IMR-90 (cell line): ENCODE results near the gene DNAJC30. TPM values are rescaled to one million over a fixed set of nuclear protein-coding genes. Genes with fewer than 3 reads are reported as not detected.

ENCODE experiments used
- ATAC-seq: fragments of 200-7000 bp; cut with Tn5 transposase; 2 replicates; pipeline ENCODE4 v1.9.1; 2020; ENCODE audit warnings: low read depth, mild to moderate bottlenecking, moderate library complexity
- BruUV-seq: library from RNA; stranded (reverse); fragments of 400-500 nt; replicated peaks from 2 replicates; lab custom pipeline; 2021; lab: Mats Ljungman, UMichigan
- CTCF ChIA-PET: fragments of 300-600 bp; formaldehyde crosslinking; extraction: SDS; loops from one replicate; lab custom pipeline; 2021; ENCODE audit warnings: antibody characterized with exemption; lab: Yijun Ruan, JAX
- POLR2A ChIA-PET: fragments of 300-600 bp; sonication (Branson Sonifier 250); formaldehyde crosslinking; loops from one replicate; lab custom pipeline; 2022; ENCODE audit warnings: antibody characterized with exemption; ENCODE audit not compliant: unreplicated experiment; lab: Charles Lee
- DNase-seq: peaks from one replicate; pipeline ENCODE4 v3.0.0; 2013
- H2AFZ ChIP-seq: replicated peaks from 2 replicates; pipeline ENCODE3; 2013; ENCODE audit warnings: low read length, mild to moderate bottlenecking; ENCODE audit not compliant: poor library complexity
- H2AK5ac ChIP-seq: 2 replicates; pipeline ENCODE4 v1.6.1; 2013; ENCODE audit warnings: low read depth, low read length, inconsistent platforms
- H2AK9ac ChIP-seq: replicated peaks from 2 replicates; pipeline ENCODE3; 2013; ENCODE audit warnings: mild to moderate bottlenecking, low read depth, low read length, moderate library complexity; ENCODE audit not compliant: poor library complexity
- H2BK120ac ChIP-seq: 2 replicates; pipeline ENCODE4 v1.6.1; 2013; ENCODE audit warnings: low read depth, low read length, inconsistent platforms
- H2BK15ac ChIP-seq: 3 replicates; pipeline ENCODE4 v1.6.1; 2013; ENCODE audit warnings: low read depth, low read length, inconsistent platforms
- H2BK20ac ChIP-seq: 2 replicates; pipeline ENCODE4 v1.6.1; 2013; ENCODE audit warnings: low read depth, mild to moderate bottlenecking, inconsistent platforms, low read length, moderate library complexity
- H2BK5ac ChIP-seq: 2 replicates; pipeline ENCODE4 v1.6.1; 2013; ENCODE audit warnings: mild to moderate bottlenecking, low read depth, low read length, inconsistent platforms; ENCODE audit not compliant: poor library complexity, severe bottlenecking
- H3K14ac ChIP-seq: replicated peaks from 2 replicates; pipeline ENCODE4 v1.6.1; 2013; ENCODE audit warnings: low read depth, low read length, inconsistent platforms
- H3K18ac ChIP-seq: 2 replicates; pipeline ENCODE4 v1.6.1; 2013; ENCODE audit warnings: low read depth, low read length, control low read depth
- H3K23ac ChIP-seq: 2 replicates; pipeline ENCODE4 v1.6.1; 2013; ENCODE audit warnings: low read depth, low read length, inconsistent platforms
- H3K27ac ChIP-seq: 2 replicates; pipeline ENCODE4 v1.5.1; 2013; ENCODE audit warnings: mild to moderate bottlenecking, control low read depth, low read length; ENCODE audit not compliant: insufficient read depth
- H3K27me3 ChIP-seq: 2 replicates; pipeline ENCODE4 v1.6.1; 2013; ENCODE audit warnings: low read length; ENCODE audit not compliant: control insufficient read depth, insufficient read depth
- H3K36me3 ChIP-seq: 2 replicates; pipeline ENCODE4 v1.6.1; 2013; ENCODE audit warnings: low read length, mixed read lengths; ENCODE audit not compliant: control insufficient read depth, insufficient read depth
- H3K4ac ChIP-seq: 2 replicates; pipeline ENCODE4 v1.6.1; 2013; ENCODE audit warnings: low read depth, low read length, inconsistent platforms
- H3K4me1 ChIP-seq: 2 replicates; pipeline ENCODE4 v1.6.1; 2013; ENCODE audit warnings: low read length, mixed read lengths; ENCODE audit not compliant: control insufficient read depth, insufficient read depth
- H3K4me2 ChIP-seq: 2 replicates; pipeline ENCODE4 v1.6.1; 2013; ENCODE audit warnings: low read depth, mild to moderate bottlenecking, control low read depth, low read length, moderate library complexity
- H3K4me3 ChIP-seq: 2 replicates; pipeline ENCODE4 v1.5.1; 2013; ENCODE audit warnings: low read depth, mild to moderate bottlenecking, control low read depth, low read length, moderate library complexity; ENCODE audit not compliant: insufficient read depth
- H3K56ac ChIP-seq: 2 replicates; pipeline ENCODE4 v1.6.1; 2013; ENCODE audit warnings: low read length, inconsistent platforms; ENCODE audit not compliant: insufficient read depth; ENCODE audit errors: extremely low read depth
- H3K79me1 ChIP-seq, 2 experiments: 2 replicates each; pipeline ENCODE4 v1.6.1; 2013; ENCODE audit warnings: low read length in 2 of 2, inconsistent platforms in 1 of 2, low read depth in 1 of 2
- H3K9ac ChIP-seq: 2 replicates; pipeline ENCODE4 v1.6.1; 2013; ENCODE audit warnings: low read depth, low read length, control low read depth
- H3K9me1 ChIP-seq: 2 replicates; pipeline ENCODE4 v1.6.1; 2013; ENCODE audit warnings: low read length, inconsistent platforms; ENCODE audit not compliant: insufficient read depth
- H3K9me3 ChIP-seq: 2 replicates; pipeline ENCODE4 v1.6.1; 2013; ENCODE audit warnings: low read length; ENCODE audit not compliant: control insufficient read depth, insufficient read depth
- H4K20me1 ChIP-seq: 2 replicates; pipeline ENCODE4 v1.6.1; 2013; ENCODE audit warnings: low read length, inconsistent platforms; ENCODE audit not compliant: insufficient read depth
- H4K5ac ChIP-seq: 2 replicates; pipeline ENCODE4 v1.6.1; 2013; ENCODE audit warnings: mild to moderate bottlenecking, low read depth, low read length, control low read depth
- H4K8ac ChIP-seq, 2 experiments: 2 replicates each; pipeline ENCODE4 v1.6.1; 2013; ENCODE audit warnings: low read depth in 2 of 2, low read length in 2 of 2, control low read depth in 1 of 2, inconsistent platforms in 1 of 2
- H4K91ac ChIP-seq: 2 replicates; pipeline ENCODE4 v1.6.1; 2013; ENCODE audit warnings: low read depth, low read length, inconsistent platforms; ENCODE audit not compliant: insufficient read depth
- CEBPB ChIP-seq: IDR thresholded peaks from 2 replicates; pipeline ENCODE4 v1.6.1; 2012; ENCODE audit warnings: low read depth, low read length, improper control_type of control experiment
- RAD21 ChIP-seq: IDR thresholded peaks from 2 replicates; pipeline ENCODE4 v1.6.1; 2012; ENCODE audit warnings: low read length, improper control_type of control experiment
- SMC3 ChIP-seq: fragments of 150-350 bp; IDR thresholded peaks from 2 replicates; pipeline ENCODE4 v1.6.1; 2016; ENCODE audit warnings: low read depth, mild to moderate bottlenecking, antibody characterized with exemption, low read length, moderate library complexity
- WGBS, 2 experiments: methylation state at CpG; one replicate each; pipeline versions ENCODE4 v1.1.5 to v1.1.7; 2013; ENCODE audit warnings: missing lambda C conversion rate in 2 of 2; ENCODE audit not compliant: insufficient read length in 1 of 2; ENCODE audit errors: extremely low coverage in 2 of 2; 5-methylcytosine and 5-hydroxymethylcytosine counted together
- dilution Hi-C: fragments of 300-500 bp; cut with HindIII; formaldehyde crosslinking; loops from one replicate; pipeline ENCODE4 v1.14.3; 2018; ENCODE audit warnings: low sequenced_read_pairs; ENCODE audit not compliant: unreplicated experiment
- in situ Hi-C: fragments of 300-500 bp; cut with MboI; formaldehyde crosslinking; loops from 3 replicates; pipeline ENCODE4 v1.14.3; 2019; ENCODE audit warnings: low sequenced_read_pairs, inconsistent platforms, mixed read lengths
- intact Hi-C: fragments of 100-400 bp; cut with micrococcal nuclease; formaldehyde crosslinking; loops from 2 replicates; pipeline ENCODE4 v1.10.0; 2022
- polyA plus RNA-seq, 3 experiments: library from polyadenylated mRNA; depleted of rRNA; stranded (reverse); fragments of >200 nt; gene quantifications; 2 replicates each; pipeline ENCODE4 v1.2.3, GENCODE V29; 2012; ENCODE audit warnings: low replicate concordance in 1 of 3
- total RNA-seq: library from RNA; depleted of rRNA; stranded (reverse); fragments of >200 nt; gene quantifications from 2 replicates; pipeline ENCODE4 v1.2.3, GENCODE V29; 2012

The DNAJC30 gene
- total and polyA plus RNA-seq, 2 of the 4 experiments (the other 2 are of a cell fraction), result 1.6 to 9.0 TPM

DNA sequence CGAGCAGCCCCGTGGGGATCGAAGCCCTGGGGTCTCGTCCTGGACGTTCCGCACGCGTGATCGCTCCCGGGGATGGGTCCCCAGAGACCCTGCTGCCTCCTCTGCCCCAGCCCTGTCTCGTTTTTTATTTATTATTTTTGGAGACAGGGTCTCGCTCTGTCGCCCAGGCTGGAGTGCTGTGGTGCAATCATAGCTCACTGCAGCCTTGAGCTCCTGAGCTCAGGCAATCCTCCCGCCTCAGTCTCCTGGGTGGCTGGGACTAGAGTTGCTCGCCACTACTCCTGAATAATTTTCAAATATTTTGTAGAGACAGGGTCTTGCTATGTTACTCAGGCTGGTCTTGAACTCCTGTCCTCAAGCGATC lies 36.5 kb upstream of the DNAJC30 start:
- 0 out of 2 replicates have a peak overlapping the region, but pooled peaks have one; percentile 49 for H3K9ac ChIP-seq
- no peak overlapping the region for H2BK5ac ChIP-seq
- H2AK5ac ChIP-seq, result no peak overlapping the region
- BruUV-seq, result no TSS peak
- no peak overlapping the region; a peak in 1 of 4 replicates for H4K8ac ChIP-seq
- H3K18ac ChIP-seq, result no peak overlapping the region
- H2BK120ac ChIP-seq, result no peak overlapping the region
- peaks cover 37% of the 10 kb centered on the region for H4K20me1 ChIP-seq
- ChIA-PET POLR2A (no interaction called here), CTCF (no interaction called here)
- H3K9me3 ChIP-seq, result no peaks in the 10 kb centered on the region
- H4K91ac ChIP-seq, result no peak overlapping the region
- H2AK9ac ChIP-seq, result no peak overlapping the region
- no peaks in the 10 kb centered on the region for H3K27me3 ChIP-seq
- H3K9me1 ChIP-seq, result peaks cover 17% of the 10 kb centered on the region
- peak overlapping the region; percentile 85 for H2AFZ ChIP-seq
- H3K4me3 ChIP-seq, result peak overlapping the region; percentile 46
- DNase-seq, result no peak
- ATAC-seq, result no peak
- H2BK15ac ChIP-seq, result no peak overlapping the region
- in situ Hi-C loops (no loop called here), dilution Hi-C loops (no loop called here), intact Hi-C loops (loop anchor here (5.0 kb wide), 2 partner anchors 37 to 52 kb away; partner anchors contain the start of genes BUD23, DNAJC30 and VPS37D)
- peak overlapping the region; percentile 97 for H3K4me2 ChIP-seq
- H3K23ac ChIP-seq, result no peak overlapping the region
- no peak overlapping the region for H4K5ac ChIP-seq
- H3K27ac ChIP-seq, result no peak overlapping the region; the same call in 1 of the 2 replicates
- no peak overlapping the region for H3K14ac ChIP-seq
- H3K36me3 ChIP-seq, result no peaks in the 10 kb centered on the region; the same call in 1 of the 2 replicates
- H3K79me1 ChIP-seq, result peaks cover 8 to 36% of the 10 kb centered on the region in 2 experiments
- no peak overlapping the region for H2BK20ac ChIP-seq
- TF ChIP-seq SMC3 (no peak), RAD21 (no peak), CEBPB (0 out of 2 replicates have a peak, but pooled peaks have one; percentile 41)
- peaks cover 28% of the 10 kb centered on the region for H3K4me1 ChIP-seq
- H3K56ac ChIP-seq, result no peak overlapping the region
- no peak overlapping the region for H3K4ac ChIP-seq
- 75% methylated on average over 1 of the region's 16 CpGs; no CpG with 5 or more reads in 1 of the 2 experiments for WGBS, 2 experiments
